A673 (cell line): ENCODE measurements around the gene NOP16. TPM values are rescaled to one million over a fixed set of nuclear protein-coding genes. Genes with fewer than 3 reads are reported as not detected.

Experiments used
- BruUV-seq: library from RNA; stranded (reverse); fragments of 400-500 nt; replicated peaks from 2 replicates; lab custom pipeline; 2021; lab: Mats Ljungman, UMichigan
- CTCF ChIA-PET: fragments of 300-600 bp; sonication (Branson Sonifier 250); formaldehyde crosslinking; loops from one replicate; lab custom pipeline; 2022; ENCODE audit warnings: antibody characterized with exemption; lab: Charles Lee
- POLR2A ChIA-PET: fragments of 300-600 bp; sonication (Branson Sonifier 250); formaldehyde crosslinking; loops from one replicate; lab custom pipeline; 2022; ENCODE audit warnings: antibody characterized with exemption; ENCODE audit not compliant: low non-redundant PET; lab: Charles Lee
- DNase-seq: peaks from one replicate; pipeline ENCODE4 v3.0.0-alpha.2; 2015; ENCODE audit warnings: low spot score
- H3K27ac ChIP-seq: fragments of 200-600 bp; sonication (generic); 2 replicates; pipeline ENCODE4 v1.5.1; 2016; ENCODE audit warnings: mixed run types, low read depth, mild to moderate bottlenecking, mixed read lengths, antibody characterized with exemption, low read length; ENCODE audit not compliant: poor library complexity, severe bottlenecking
- H3K27me3 ChIP-seq: fragments of 200-600 bp; sonication (generic); replicated peaks from 2 replicates; pipeline ENCODE4 v1.6.1; 2017; ENCODE audit warnings: mixed run types, low read depth, mild to moderate bottlenecking, mixed read lengths, antibody characterized with exemption, low read length; ENCODE audit not compliant: insufficient read depth, poor library complexity
- H3K36me3 ChIP-seq: fragments of 200-600 bp; sonication (generic); 2 replicates; pipeline ENCODE4 v1.6.1; 2016; ENCODE audit warnings: mixed run types, mild to moderate bottlenecking, mixed read lengths, antibody characterized with exemption, low read length; ENCODE audit not compliant: insufficient read depth, poor library complexity, severe bottlenecking
- H3K4me1 ChIP-seq: fragments of 200-600 bp; sonication (generic); 2 replicates; pipeline ENCODE4 v1.6.1; 2017; ENCODE audit warnings: mixed run types, mild to moderate bottlenecking, mixed read lengths, antibody characterized with exemption, low read length; ENCODE audit not compliant: insufficient read depth, poor library complexity, severe bottlenecking
- H3K4me3 ChIP-seq: fragments of 200-600 bp; sonication (generic); 2 replicates; pipeline ENCODE4 v1.5.1; 2016; ENCODE audit warnings: low read depth, mixed run types, mild to moderate bottlenecking, mixed read lengths, low read length; ENCODE audit not compliant: poor library complexity, severe bottlenecking
- H3K9me3 ChIP-seq: fragments of 200-600 bp; sonication (generic); 2 replicates; pipeline ENCODE4 v1.6.1; 2016; ENCODE audit warnings: mixed run types, low read depth, mild to moderate bottlenecking, mixed read lengths, antibody characterized with exemption, low read length; ENCODE audit not compliant: poor library complexity, severe bottlenecking
- CTCF ChIP-seq: fragments of 300-800, 200-600 bp; sonication (generic); conservative IDR thresholded peaks from 2 replicates; pipeline ENCODE4 v1.5.1; 2017; ENCODE audit warnings: low read depth, mild to moderate bottlenecking, antibody characterized with exemption, low read length, moderate library complexity, mixed read lengths
- EZH2 ChIP-seq: fragments of 200-600 bp; sonication (generic); IDR thresholded peaks from 2 replicates; pipeline ENCODE4 v1.6.1; 2017; ENCODE audit warnings: borderline replicate concordance, low read depth, mild to moderate bottlenecking, mixed read lengths, antibody characterized with exemption, low read length; ENCODE audit not compliant: poor library complexity, severe bottlenecking
- intact Hi-C: fragments of 100-400 bp; cut with micrococcal nuclease; formaldehyde crosslinking; loops from one replicate; pipeline ENCODE4 v1.10.0; 2022; ENCODE audit not compliant: unreplicated experiment
- total RNA-seq: library from RNA; stranded (reverse); gene quantifications from 2 replicates; pipeline ENCODE4 v1.2.3, GENCODE V29; 2021

The NOP16 gene
- total RNA-seq, 1 experiment from 2014 or later, result 66.0 TPM

- H3K4me3 ChIP-seq, result no peak overlapping the region
- TF ChIP-seq CTCF (no peak), EZH2 (no peak)
- no peaks in the 10 kb centered on the region for H3K36me3 ChIP-seq
- H3K9me3 ChIP-seq, result no peaks in the 10 kb centered on the region
- ChIA-PET CTCF (interaction anchor here (0.5 kb wide), 1 partner anchor 137 kb away, joined by 3 read pairs; no protein-coding TSS in a partner anchor), POLR2A (no interaction called here)
- no peaks in the 10 kb centered on the region for H3K27me3 ChIP-seq
- intact Hi-C loops, result no loop called here
- no TSS peak for BruUV-seq
- no peak for DNase-seq
- H3K4me1 ChIP-seq, result no peaks in the 10 kb centered on the region
- no peak overlapping the region for H3K27ac ChIP-seq
Measured at GRCh38 chr5:176406436-176407052, 18.1 kb upstream of the NOP16 start.

GRCh38 chr5:176405656-176406435, 17.4 kb upstream of the NOP16 start:
- ChIA-PET CTCF (no interaction called here), POLR2A (no interaction called here)
- Histone ChIP-seq H3K4me3 (no peak overlapping the region), H3K9me3 (no peaks in the 10 kb centered on the region), H3K4me1 (no peaks in the 10 kb centered on the region), H3K27me3 (no peaks in the 10 kb centered on the region), H3K36me3 (no peaks in the 10 kb centered on the region), H3K27ac (no peak overlapping the region)
- no peak for DNase-seq
- TF ChIP-seq CTCF (no peak), EZH2 (no peak)
- intact Hi-C loops, result no loop called here
- BruUV-seq, result no TSS peak

DNA sequence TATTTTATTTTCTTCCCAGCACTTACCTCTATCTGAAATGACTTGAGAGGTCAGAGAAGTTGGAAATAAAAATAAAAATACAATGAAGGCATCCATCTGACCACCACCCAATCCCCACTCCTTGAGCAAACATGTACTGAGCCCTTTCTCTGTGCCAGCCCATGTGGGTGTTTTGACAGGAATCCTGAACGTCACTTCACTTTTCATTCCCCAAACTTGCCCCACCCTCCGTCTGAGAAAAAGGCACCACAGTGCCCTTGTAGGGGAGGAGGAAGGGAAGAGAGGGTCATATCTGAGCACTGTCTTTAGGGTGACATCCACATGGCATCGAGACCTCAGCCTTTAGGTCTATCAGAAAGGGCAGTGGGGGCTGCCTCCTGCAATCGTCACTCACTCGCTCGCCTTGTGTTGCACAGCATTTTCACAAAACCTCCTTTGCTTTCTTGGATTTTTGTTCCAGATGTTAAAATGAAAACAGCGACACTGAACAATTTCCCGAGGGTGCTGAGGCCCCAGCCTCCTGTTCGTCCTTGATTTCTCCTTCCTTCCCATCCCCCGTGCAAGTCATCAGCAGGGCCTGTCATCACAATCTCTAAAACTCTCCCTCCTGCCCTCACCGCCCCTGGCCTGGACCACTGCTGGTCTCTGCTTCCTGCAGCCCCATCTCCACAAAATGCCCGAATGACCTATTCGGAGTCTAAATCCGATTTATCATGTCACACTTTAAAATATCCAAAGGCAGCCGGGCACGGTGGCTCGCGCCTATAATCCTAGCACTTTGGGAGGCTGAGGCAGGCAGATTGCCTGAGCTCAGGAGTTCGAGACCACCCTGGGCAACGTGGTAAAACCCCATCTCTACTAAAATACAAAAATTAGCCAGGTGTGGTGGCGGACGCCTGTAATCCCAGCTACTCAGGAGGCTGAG, 13.1 kb upstream of the NOP16 start:
- no peak for TF ChIP-seq EZH2
- no peak for TF ChIP-seq CTCF
- ChIA-PET CTCF (no interaction called here), POLR2A (no interaction called here)
- Histone ChIP-seq H3K9me3 (no peaks in the 10 kb centered on the region), H3K36me3 (no peaks in the 10 kb centered on the region), H3K27ac (no peak overlapping the region), H3K4me3 (no peak overlapping the region), H3K27me3 (no peaks in the 10 kb centered on the region), H3K4me1 (no peaks in the 10 kb centered on the region)
- BruUV-seq, result no TSS peak
- intact Hi-C loops, result no loop called here
- DNase-seq, result no peak
